Activated CD4-positive, alpha-beta T cell treated with anti-CD3 and anti-CD28 coated beads for 24 hours (primary cell): ENCODE data around the gene WAS.
"Not testable (repeated sequence)": the region's sequence is repeated elsewhere in the genome, so short reads cannot be mapped to it uniquely, and the experiment has no call there.

Source experiments
- DNase-seq, 2 donors: peaks; one replicate each; pipeline ENCODE4 v3.0.0-alpha.2; 2020; ENCODE audit warnings: low read depth in 2 of 2

Gene WAS

GRCh38 chrX:48685416-48685815 lies 1.8 kb downstream of the WAS start:
- DNase-seq = no peak

- no peak for DNase-seq
Observed at GRCh38 chrX:48688531-48689150, 5.0 kb downstream of the WAS start.

DNA sequence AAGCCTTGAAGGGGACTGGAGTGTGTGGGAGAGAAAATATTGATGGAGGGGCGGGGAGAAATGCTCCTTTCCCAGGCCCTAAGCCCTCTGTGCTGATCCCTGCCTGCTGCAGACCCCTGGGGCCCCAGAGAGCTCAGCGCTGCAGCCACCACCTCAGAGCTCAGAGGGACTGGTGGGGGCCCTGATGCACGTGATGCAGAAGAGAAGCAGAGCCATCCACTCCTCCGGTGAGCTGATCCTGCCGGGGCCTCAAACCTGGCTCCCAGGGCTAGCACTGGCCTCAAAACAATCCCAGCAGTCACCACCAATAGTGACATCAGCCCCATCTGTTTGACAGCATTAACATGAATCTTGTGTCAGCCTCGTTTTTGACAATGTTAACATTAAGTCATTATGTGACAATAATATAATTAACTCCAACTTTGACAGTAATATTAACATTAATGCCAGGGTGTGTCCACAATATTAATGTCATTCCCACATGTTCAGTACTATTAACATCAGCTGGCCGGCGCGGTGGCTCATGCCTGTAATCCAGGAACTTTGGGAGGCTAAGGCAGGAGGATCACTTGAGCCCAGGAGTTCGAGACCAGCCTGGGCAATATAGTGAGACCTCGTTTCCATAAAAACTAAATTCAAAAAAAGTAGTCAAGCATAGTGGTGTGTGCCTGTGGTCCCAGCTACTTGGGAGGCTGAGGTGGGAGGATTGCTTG lies 5.8 kb downstream of the WAS start:
- no peak for DNase-seq

- not testable (repeated sequence) for DNase-seq
Observed at GRCh38 chrX:48691746-48692145, 8.1 kb downstream of the WAS start.

GRCh38 chrX:48694776-48695533 lies 11.4 kb downstream of the WAS start:
- DNase-seq = no peak

GRCh38 chrX:48695534-48695896 lies 11.9 kb downstream of the WAS start:
- no peak for DNase-seq

- no peak for DNase-seq
Observed at GRCh38 chrX:48695925-48696300, 12.3 kb downstream of the WAS start.

GRCh38 chrX:48696301-48696908 lies 12.8 kb downstream of the WAS start, which contains the start of gene SUV39H1:
SUV39H1 (plus strand) TSS chrX:48696734; CDS start chrX:48696785, 51 bp downstream.
- peak; percentile 62 to 68 for DNase-seq

GRCh38 chrX:48696909-48697727 lies 13.5 kb downstream of the WAS start:
- peak in 1 of 2 donors; percentile 28 for DNase-seq

DNA sequence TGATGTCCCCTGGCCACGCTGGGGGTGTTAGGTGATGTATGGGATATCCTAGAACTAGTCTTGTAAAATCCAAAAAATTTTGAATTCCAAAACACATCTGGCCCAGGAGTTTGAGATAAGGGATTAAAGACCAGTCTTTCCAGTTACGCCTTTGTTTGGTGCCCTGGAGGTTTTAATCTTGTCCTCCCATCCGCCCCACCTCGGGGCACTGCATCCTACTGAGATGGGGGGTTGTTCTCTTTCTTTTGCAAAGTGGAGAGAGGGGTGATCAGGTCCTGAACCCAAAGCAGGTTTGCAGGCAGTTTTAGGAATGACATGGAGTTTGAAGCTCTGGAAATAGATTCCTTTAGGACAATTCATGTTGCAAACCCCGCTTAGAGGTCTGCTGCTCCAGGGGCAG lies 14.7 kb downstream of the WAS start:
- DNase-seq = no peak

DNA sequence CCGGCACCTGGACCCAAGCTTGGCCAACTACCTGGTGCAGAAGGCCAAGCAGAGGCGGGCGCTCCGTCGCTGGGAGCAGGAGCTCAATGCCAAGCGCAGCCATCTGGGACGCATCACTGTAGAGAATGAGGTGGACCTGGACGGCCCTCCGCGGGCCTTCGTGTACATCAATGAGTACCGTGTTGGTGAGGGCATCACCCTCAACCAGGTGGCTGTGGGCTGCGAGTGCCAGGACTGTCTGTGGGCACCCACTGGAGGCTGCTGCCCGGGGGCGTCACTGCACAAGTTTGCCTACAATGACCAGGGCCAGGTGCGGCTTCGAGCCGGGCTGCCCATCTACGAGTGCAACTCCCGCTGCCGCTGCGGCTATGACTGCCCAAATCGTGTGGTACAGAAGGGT lies 16.6 kb downstream of the WAS start:
- DNase-seq = no peak

- no peak for DNase-seq
Observed at GRCh38 chrX:48700951-48701653, 17.5 kb downstream of the WAS start.

DNA sequence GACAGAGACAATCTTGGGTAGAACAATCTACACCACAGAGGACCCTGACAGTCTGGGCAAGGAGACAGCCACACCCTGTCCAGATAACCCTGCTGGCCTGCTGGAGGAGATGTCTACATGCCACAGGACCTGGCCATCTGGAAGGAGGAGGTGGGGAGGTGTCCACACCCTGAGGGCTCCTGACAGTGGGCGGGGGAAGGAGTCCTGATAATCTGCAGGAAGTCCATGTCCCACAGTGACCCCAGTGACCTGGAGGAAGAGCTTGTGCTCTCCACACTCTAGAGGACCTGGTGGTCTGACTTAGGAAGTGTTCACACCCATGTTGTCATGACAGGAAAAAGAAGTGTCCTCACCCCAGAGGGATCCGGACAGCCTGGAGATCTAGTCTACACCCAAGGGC lies 18.4 kb downstream of the WAS start:
- DNase-seq = no peak

GRCh38 chrX:48702716-48703115 lies 19.1 kb downstream of the WAS start:
- no peak for DNase-seq

- DNase-seq = no peak
Observed at GRCh38 chrX:48703228-48703627, 19.6 kb downstream of the WAS start.

DNA sequence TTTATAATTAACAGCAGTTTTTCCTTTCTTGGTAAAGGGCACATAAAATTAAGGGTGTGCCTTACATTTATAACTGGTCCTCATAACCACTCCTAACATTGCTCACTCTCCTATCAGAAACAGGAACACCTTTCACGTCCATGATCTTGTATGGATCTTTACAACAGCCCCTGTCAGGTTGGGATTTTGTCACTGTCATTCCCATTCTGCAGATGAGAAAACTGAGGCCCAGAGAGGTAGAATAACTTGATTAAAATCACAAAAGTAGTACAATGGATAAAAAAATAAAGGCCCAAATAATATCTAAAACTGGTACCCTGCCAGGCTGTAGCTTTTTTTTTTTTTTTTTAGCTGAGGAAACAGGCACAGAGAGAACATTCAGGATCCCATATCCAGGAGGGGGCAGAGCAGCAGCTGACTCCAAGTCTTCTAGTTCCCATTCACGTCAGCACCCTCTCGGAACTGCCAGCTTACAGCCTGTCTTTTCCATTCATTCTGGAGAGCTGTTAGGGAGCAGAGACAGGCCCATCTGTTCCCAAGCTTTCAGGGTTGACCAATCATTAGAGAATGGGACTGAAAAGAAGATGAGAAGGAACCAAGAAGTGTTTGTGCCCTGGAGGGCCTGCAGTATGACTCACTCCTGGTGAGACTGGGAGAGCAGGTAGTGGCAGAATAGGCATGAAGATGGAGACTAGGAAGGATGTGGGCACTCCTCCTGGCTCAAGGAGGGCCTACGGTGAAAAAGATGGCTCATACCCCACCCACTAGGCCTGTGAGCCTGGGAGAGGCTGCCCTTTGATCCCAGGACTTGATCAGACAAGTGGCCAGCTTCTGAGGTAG lies 20.3 kb downstream of the WAS start:
- DNase-seq = no peak

DNA sequence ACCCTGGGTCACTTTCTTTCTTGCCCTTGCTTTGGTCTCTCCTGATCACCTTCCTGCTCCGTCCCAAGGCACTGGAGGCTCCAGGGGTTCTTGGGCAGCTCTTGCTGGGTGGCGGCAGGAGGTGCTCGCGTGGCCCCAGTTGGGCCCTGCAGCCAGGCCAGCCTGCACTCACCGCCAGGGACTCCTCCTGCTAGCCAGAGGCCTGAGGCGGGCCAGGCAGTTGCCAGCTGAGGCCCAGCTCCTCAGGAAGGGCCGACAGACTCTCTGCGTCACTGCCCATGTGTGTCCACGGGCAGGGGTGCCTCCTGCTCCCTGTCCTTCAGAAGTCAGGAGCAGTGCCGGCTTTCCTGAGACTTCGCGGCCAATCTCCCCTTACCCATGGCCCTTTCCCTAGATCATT lies 22.3 kb downstream of the WAS start:
- no peak for DNase-seq

GRCh38 chrX:48709522-48710112 lies 26.0 kb downstream of the WAS start:
- DNase-seq = no peak

DNA sequence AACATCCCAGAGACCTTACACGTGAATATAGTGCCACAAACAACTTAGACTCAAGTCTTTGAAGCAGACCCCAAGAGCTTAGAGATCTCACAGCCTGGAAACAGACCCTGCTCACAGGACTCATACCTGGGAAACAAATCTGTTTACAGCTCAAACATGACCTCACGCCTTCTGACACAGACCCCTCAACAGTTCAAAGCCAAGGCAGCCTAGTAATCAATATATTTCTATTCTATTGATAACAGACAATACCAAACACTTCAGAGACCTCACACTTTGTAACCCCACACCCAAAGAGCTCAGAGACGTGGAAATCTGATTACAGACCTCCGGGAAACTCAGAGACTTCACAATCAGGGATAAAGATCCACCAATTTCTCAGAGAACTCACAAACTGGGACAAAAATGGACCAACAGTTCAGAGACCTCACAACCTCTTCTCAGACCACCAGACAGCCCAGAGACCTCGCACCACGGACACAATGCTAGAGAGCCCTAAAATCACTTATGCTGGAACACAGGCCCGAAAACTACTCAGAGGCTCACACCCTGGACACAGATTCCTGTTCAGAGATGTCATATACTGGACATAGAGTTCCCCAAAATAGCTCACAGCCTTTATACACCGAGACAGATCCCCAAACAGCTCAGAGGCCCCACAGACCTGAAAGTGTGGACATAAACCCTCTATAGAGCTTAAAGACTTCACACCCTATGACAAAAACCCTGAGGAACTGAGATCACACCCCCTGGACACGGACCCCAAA lies 27.7 kb downstream of the WAS start:
- DNase-seq = no peak
